ENCODE results near the gene UQCC2.

DNA sequence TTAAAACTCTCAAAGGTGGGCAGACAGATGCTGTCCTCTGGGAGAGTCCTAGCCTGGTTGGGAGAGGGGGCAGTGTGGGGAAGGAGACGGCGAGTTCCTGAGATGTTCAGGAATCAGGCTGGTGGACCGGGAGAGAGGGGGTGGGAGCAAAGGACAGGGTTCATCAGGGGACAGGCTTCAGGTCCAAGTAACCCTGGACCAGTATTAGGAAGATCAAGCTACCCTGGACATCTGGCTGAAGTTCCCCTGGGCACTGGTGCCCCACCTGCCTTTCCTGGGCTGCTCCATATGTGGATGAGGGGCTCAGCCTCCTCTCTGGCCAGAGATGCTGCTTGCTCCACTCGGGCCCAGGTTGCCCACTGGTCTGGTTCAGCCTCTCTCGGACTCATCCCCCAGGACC, 36.3 kb upstream of the UQCC2 start:
- TF ChIP-seq, protein P1, sequence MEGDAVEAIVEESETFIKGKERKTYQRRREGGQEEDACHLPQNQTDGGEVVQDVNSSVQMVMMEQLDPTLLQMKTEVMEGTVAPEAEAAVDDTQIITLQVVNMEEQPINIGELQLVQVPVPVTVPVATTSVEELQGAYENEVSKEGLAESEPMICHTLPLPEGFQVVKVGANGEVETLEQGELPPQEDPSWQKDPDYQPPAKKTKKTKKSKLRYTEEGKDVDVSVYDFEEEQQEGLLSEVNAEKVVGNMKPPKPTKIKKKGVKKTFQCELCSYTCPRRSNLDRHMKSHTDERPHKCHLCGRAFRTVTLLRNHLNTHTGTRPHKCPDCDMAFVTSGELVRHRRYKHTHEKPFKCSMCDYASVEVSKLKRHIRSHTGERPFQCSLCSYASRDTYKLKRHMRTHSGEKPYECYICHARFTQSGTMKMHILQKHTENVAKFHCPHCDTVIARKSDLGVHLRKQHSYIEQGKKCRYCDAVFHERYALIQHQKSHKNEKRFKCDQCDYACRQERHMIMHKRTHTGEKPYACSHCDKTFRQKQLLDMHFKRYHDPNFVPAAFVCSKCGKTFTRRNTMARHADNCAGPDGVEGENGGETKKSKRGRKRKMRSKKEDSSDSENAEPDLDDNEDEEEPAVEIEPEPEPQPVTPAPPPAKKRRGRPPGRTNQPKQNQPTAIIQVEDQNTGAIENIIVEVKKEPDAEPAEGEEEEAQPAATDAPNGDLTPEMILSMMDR (IDR thresholded peaks at IDR 0.05): no peak
- no peak for TF ChIP-seq POLR2A (IDR thresholded peaks at IDR 0.05)

Data from testis (tissue), 2 donors.